Astrocyte of the spinal cord (primary cell): ENCODE results near the gene FBXO3.

ENCODE experiments used
- DNase-seq: peaks from one replicate; pipeline ENCODE4 v3.0.0; 2011; ENCODE audit warnings: low read depth, low spot score
- H3K4me3 ChIP-seq: 2 replicates; pipeline ENCODE4 v1.5.1; 2011; ENCODE audit warnings: low read depth, mild to moderate bottlenecking, low read length, moderate library complexity
- CTCF ChIP-seq: IDR thresholded peaks from 2 replicates; pipeline ENCODE4 v1.5.1; 2012; ENCODE audit warnings: low read depth, mild to moderate bottlenecking, low read length, inconsistent platforms
- in situ Hi-C: cut with HindIII; loops from 2 replicates; pipeline ENCODE4 v1.10.0; 2017; ENCODE audit warnings: low sequenced_read_pairs

Gene FBXO3

DNA sequence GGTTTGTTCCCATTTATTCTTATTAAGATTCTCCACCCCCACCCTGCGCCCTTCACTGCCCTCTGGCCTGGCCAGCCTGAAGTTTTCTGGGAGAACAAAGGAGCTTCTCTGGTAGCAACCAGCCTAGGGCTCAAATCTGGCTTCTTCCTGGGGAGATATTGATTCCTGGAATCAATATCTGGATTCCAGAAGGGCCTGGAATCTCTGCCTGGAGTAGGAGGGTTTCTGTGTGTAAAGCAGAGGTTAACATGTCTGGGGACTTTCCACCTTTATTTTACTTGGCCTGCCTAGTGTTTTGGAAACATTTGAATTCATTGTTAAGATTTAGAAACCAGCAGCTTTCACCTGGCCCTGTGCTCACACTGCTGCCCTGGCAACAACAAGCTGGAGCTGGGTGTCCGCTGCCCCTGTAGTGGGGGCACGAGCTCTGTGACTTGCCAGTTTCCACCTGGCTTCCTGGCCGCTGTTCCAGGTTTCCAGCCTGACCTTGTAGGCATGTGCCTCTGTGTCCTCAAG, 79.2 kb downstream of the FBXO3 start:
- DNase-seq = no peak
- in situ Hi-C loops = no loop called here
- no peak overlapping the region for H3K4me3 ChIP-seq

GRCh38 chr11:33694346-33695050, 79.8 kb downstream of the FBXO3 start:
- no peak overlapping the region for H3K4me3 ChIP-seq
- in situ Hi-C loops = no loop called here
- no peak for TF ChIP-seq CTCF
- no peak for DNase-seq

More for the DNA sequence above, 79.2 kb downstream of the FBXO3 start:
- no peak for TF ChIP-seq CTCF

- no peak for TF ChIP-seq CTCF
- no peak for DNase-seq
- in situ Hi-C loops = no loop called here
- H3K4me3 ChIP-seq = no peak overlapping the region
Measured at GRCh38 chr11:33692541-33692940, 81.8 kb downstream of the FBXO3 start.

DNA sequence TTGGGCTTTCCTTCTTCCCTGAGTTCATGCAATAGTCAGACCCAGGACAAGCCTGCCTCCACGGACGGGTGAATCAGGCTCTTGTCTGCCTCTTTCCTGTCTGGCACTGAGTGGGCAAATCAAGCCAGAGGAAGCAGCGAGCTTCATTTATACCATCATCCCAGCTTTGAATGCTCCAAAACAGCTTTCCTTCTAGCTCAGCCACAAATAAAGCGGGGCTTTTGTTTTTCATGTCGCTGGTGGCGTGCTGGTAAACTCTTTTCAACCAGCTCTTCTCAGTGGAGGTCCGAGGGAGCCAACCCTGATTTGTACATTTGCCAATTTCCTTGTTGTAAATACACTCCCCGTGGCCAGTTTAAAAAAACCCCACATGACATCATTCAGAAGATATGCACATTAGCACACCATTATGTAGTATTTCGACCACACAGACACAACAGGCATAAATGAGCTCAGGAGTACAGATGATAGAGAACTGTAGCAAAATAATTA, 82.3 kb downstream of the FBXO3 start:
- TF ChIP-seq CTCF = no peak
- H3K4me3 ChIP-seq = no peak overlapping the region
- DNase-seq = peak; percentile 98
- in situ Hi-C loops = no loop called here

- no peak for TF ChIP-seq CTCF
- H3K4me3 ChIP-seq = no peak overlapping the region
- DNase-seq = peak; percentile 47
- in situ Hi-C loops = no loop called here
Measured at GRCh38 chr11:33691066-33691864, 83.1 kb downstream of the FBXO3 start.
